DND-41 (cell line): ENCODE data around the gene GFI1B.

Source experiments
- ATAC-seq: fragments of 200-7000 bp; cut with Tn5 transposase; 3 replicates; pipeline ENCODE4 v1.9.1; 2021; ENCODE audit warnings: low read depth; ENCODE audit not compliant: insufficient read depth
- DNase-seq: peaks from one replicate; pipeline ENCODE4 v3.0.0-alpha.2; 2020
- H2AFZ ChIP-seq: 2 replicates; pipeline ENCODE4 v1.6.0; 2012; ENCODE audit warnings: low read depth, low read length
- H3K27ac ChIP-seq: 2 replicates; pipeline ENCODE4 v1.5.1; 2012; ENCODE audit warnings: low read length, inconsistent platforms
- H3K27me3 ChIP-seq: fragments of 200-600 bp; sonication (generic); 2 replicates; pipeline ENCODE4 v1.6.0; 2012; ENCODE audit warnings: low read length, mild to moderate bottlenecking, inconsistent platforms; ENCODE audit not compliant: insufficient read depth, poor library complexity
- H3K36me3 ChIP-seq: 2 replicates; pipeline ENCODE4 v1.5.1; 2012; ENCODE audit warnings: low read length, inconsistent platforms; ENCODE audit not compliant: insufficient read depth
- H3K4me1 ChIP-seq: 2 replicates; pipeline ENCODE4 v1.5.1; 2012; ENCODE audit warnings: mild to moderate bottlenecking, low read length; ENCODE audit not compliant: insufficient read depth
- H3K4me2 ChIP-seq: 2 replicates; pipeline ENCODE4 v1.6.0; 2012; ENCODE audit warnings: mild to moderate bottlenecking, moderate library complexity, low read length, inconsistent platforms; ENCODE audit not compliant: insufficient read depth
- H3K4me3 ChIP-seq, 2 experiments: fragments of 200-600 bp in 1 of 2; shearing (Covaris generic) in 1 of 2; 2 replicates each; pipeline ENCODE4 v1.5.1; 2012 to 2016; ENCODE audit warnings: inconsistent platforms in 2 of 2, low read length in 2 of 2, mild to moderate bottlenecking in 2 of 2, low read depth in 1 of 2, moderate library complexity in 1 of 2
- H3K79me2 ChIP-seq: 2 replicates; pipeline ENCODE4 v1.6.0; 2012; ENCODE audit warnings: low read length, inconsistent platforms; ENCODE audit not compliant: insufficient read depth
- H3K9ac ChIP-seq: 2 replicates; pipeline ENCODE4 v1.6.0; 2012; ENCODE audit warnings: low read depth, mild to moderate bottlenecking, inconsistent platforms, low read length, moderate library complexity
- H3K9me3 ChIP-seq: 2 replicates; pipeline ENCODE4 v1.5.1; 2012; ENCODE audit warnings: low read length, moderate library complexity, mild to moderate bottlenecking, inconsistent platforms; ENCODE audit not compliant: insufficient read depth, severe bottlenecking
- H4K20me1 ChIP-seq: 2 replicates; pipeline ENCODE4 v1.6.0; 2012; ENCODE audit warnings: low read length; ENCODE audit not compliant: insufficient read depth
- EZH2 ChIP-seq: IDR thresholded peaks from 3 replicates; pipeline ENCODE4 v1.6.1; 2012; ENCODE audit warnings: borderline replicate concordance, low read depth, mild to moderate bottlenecking, moderate library complexity, low read length, inconsistent platforms; ENCODE audit not compliant: severe bottlenecking
- TF ChIP-seq, protein P1 (sequence below): IDR thresholded peaks from 2 replicates; pipeline ENCODE4 v1.5.1; 2012; ENCODE audit warnings: borderline replicate concordance, low read length, moderate library complexity, mild to moderate bottlenecking; ENCODE audit not compliant: poor library complexity, severe bottlenecking; ENCODE audit errors: extremely low read depth

The GFI1B gene

DNA sequence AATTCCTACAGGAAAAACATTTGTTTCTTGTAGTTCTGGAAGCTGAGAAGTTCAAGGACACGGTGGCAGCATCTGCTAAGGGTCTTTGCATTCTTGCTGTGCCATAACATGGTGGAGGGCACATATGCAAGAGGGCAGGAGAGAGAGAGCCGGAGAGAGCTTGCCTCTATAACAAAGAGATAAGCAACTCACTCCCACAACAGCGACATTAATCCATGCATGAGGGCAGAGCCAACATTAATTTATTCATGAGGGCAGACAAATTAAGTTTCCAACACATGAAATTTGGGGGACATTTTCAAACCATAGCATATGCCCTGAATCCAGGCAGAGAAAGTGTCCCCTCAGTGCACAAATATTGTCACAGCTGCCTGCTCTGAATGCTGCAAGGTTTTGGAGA lies 47.9 kb downstream of the GFI1B start:
- no peak for DNase-seq
- H3K27me3 ChIP-seq = no peaks in the 10 kb centered on the region
- peaks cover 15% of the 10 kb centered on the region for H3K79me2 ChIP-seq
- H3K27ac ChIP-seq = no peak overlapping the region
- no peak overlapping the region for H3K4me3 ChIP-seq
- ATAC-seq = no peak
- no peaks in the 10 kb centered on the region for H4K20me1 ChIP-seq
- peaks cover 26% of the 10 kb centered on the region for H3K4me1 ChIP-seq
- no peak overlapping the region for H3K9ac ChIP-seq
- H3K9me3 ChIP-seq = no peaks in the 10 kb centered on the region
- no peaks in the 10 kb centered on the region; the same call in 1 of the 2 replicates for H3K36me3 ChIP-seq
- no peak for TF ChIP-seq EZH2
- TF ChIP-seq, protein P1, sequence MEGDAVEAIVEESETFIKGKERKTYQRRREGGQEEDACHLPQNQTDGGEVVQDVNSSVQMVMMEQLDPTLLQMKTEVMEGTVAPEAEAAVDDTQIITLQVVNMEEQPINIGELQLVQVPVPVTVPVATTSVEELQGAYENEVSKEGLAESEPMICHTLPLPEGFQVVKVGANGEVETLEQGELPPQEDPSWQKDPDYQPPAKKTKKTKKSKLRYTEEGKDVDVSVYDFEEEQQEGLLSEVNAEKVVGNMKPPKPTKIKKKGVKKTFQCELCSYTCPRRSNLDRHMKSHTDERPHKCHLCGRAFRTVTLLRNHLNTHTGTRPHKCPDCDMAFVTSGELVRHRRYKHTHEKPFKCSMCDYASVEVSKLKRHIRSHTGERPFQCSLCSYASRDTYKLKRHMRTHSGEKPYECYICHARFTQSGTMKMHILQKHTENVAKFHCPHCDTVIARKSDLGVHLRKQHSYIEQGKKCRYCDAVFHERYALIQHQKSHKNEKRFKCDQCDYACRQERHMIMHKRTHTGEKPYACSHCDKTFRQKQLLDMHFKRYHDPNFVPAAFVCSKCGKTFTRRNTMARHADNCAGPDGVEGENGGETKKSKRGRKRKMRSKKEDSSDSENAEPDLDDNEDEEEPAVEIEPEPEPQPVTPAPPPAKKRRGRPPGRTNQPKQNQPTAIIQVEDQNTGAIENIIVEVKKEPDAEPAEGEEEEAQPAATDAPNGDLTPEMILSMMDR = no peak
- H2AFZ ChIP-seq = no peak overlapping the region
- no peak overlapping the region for H3K4me2 ChIP-seq

DNA sequence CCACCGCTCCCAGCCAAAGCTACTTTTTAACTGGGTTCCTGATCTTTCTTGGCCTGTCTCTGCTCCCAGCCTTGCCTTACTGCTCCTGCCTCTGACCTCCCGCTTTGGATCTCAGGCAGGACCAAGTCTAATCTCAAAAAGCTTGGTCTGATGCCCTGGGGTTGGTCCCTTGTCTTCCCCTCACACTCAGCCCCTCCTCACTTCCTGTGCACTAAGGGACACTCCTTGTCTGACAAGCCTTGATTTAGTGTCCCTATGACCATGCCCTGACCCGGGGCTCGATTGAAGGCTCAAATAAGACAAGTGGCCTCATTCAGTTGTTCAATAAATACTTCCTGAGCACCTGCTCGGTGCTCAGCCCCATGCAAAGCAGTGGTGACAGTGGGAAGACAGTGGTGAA lies 48.6 kb downstream of the GFI1B start:
- H3K36me3 ChIP-seq = peaks cover 5% of the 10 kb centered on the region; the same call in 1 of the 2 replicates
- no peak for TF ChIP-seq EZH2
- TF ChIP-seq, protein P1 = no peak
- no peaks in the 10 kb centered on the region for H3K27me3 ChIP-seq
- H2AFZ ChIP-seq = no peak overlapping the region
- H3K4me3 ChIP-seq = no peak overlapping the region
- H4K20me1 ChIP-seq = no peaks in the 10 kb centered on the region
- no peak overlapping the region for H3K4me2 ChIP-seq
- no peaks in the 10 kb centered on the region for H3K9me3 ChIP-seq
- ATAC-seq (no peak), DNase-seq (no peak)
- peaks cover 31% of the 10 kb centered on the region for H3K4me1 ChIP-seq
- no peak overlapping the region for H3K27ac ChIP-seq
- H3K9ac ChIP-seq = no peak overlapping the region
- H3K79me2 ChIP-seq = peaks cover 22% of the 10 kb centered on the region

DNA sequence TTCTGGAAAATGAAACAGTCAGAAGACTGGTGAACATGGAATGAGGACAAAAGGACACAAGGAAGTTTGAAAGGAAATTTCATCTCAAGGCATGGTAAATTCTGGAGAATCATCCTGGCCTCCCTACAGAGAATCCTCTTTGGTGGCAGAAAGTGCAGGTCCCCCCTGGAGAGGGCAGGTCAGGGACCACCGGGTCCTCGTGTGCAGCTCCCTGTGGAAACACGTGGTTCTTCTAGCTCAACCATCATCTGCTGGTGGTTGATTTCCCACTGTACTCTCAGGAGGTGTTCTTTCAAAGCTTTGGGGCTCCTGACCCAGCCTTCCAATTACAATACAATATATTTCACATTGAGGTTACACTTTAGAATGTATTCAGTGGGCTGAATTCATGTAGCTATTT lies 49.7 kb downstream of the GFI1B start:
- Histone ChIP-seq H4K20me1 (peaks cover 3% of the 10 kb centered on the region; the same call in 1 of the 2 replicates), H3K27me3 (no peaks in the 10 kb centered on the region), H3K36me3 (peaks cover 15% of the 10 kb centered on the region), H3K4me1 (peaks cover 32% of the 10 kb centered on the region), H3K9me3 (no peaks in the 10 kb centered on the region), H3K9ac (no peak overlapping the region), H3K79me2 (peaks cover 33% of the 10 kb centered on the region), H3K4me3 (no peak overlapping the region), H3K4me2 (no peak overlapping the region; the same call in 1 of the 2 replicates), H2AFZ (no peak overlapping the region), H3K27ac (no peak overlapping the region)
- no peak for ATAC-seq
- TF ChIP-seq, protein P1 = no peak
- TF ChIP-seq EZH2 = no peak
- no peak for DNase-seq

DNA sequence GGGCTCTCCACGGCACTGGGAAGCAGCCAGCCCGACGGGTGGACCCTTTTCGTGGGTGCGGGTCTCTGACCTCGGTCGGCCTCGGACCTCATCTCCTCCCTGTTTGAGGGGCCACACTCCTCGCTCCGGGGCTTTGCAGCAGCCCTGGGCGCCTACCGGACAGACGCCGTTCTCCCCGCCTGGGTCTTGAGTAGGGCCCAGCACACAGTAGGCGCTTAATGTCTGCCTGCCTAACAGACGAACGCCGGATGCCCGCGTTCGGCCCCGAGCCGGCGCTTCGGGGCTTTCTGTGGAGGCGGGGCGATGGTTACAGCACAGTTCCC lies 51.5 kb downstream of the GFI1B start:
- peaks cover 50% of the 10 kb centered on the region for H3K79me2 ChIP-seq

More for the DNA sequence above, 51.5 kb downstream of the GFI1B start:
- peak overlapping the region; percentile 82 for H3K27ac ChIP-seq
- H3K27me3 ChIP-seq = no peaks in the 10 kb centered on the region
- H3K36me3 ChIP-seq = peaks cover 19% of the 10 kb centered on the region
- H3K4me3 ChIP-seq = peak overlapping the region; percentile 70 to 86
- H3K4me1 ChIP-seq = peaks cover 37% of the 10 kb centered on the region
- H4K20me1 ChIP-seq = peaks cover 20% of the 10 kb centered on the region
- DNase-seq (no peak), ATAC-seq (peak; percentile 4; the same call in 2 of the 3 replicates)
- H2AFZ ChIP-seq = peak overlapping the region; percentile 81
- TF ChIP-seq, protein P1 = no peak
- TF ChIP-seq EZH2 = no peak
- H3K4me2 ChIP-seq = peak overlapping the region; percentile 63
- no peaks in the 10 kb centered on the region for H3K9me3 ChIP-seq
- peak overlapping the region; percentile 98 for H3K9ac ChIP-seq
